WTC11 (cell line): ENCODE results near the gene CIDEC.
A peak's percentile ranks its signal among the peaks of the same experiment; 100 is the strongest.

Source experiments
- ETV6 ChIP-seq: sonication (generic); formaldehyde crosslinking; IDR thresholded peaks from 2 replicates; pipeline ENCODE4 v1.8.1; 2022; ENCODE audit warnings: mild to moderate bottlenecking, missing genetic modification reagents
- IRF2 ChIP-seq: sonication (generic); formaldehyde crosslinking; IDR thresholded peaks from 2 replicates; pipeline ENCODE4 v1.8.0; 2022; ENCODE audit warnings: low read depth, missing genetic modification reagents, borderline replicate concordance
- NR3C1 ChIP-seq: sonication (generic); formaldehyde crosslinking; conservative IDR thresholded peaks from 2 replicates; pipeline ENCODE4 v1.8.1; 2023; ENCODE audit warnings: low read depth, mild to moderate bottlenecking, missing genetic modification reagents
- SP1 ChIP-seq: sonication (generic); formaldehyde crosslinking; conservative IDR thresholded peaks from 2 replicates; pipeline ENCODE4 v1.8.1; 2022; ENCODE audit warnings: missing genetic modification reagents
- TCF7 ChIP-seq: sonication (generic); formaldehyde crosslinking; IDR thresholded peaks from 2 replicates; pipeline ENCODE4 v1.8.0; 2022; ENCODE audit warnings: mild to moderate bottlenecking, low read depth, missing genetic modification reagents, moderate library complexity
- TEAD4 ChIP-seq: sonication (generic); formaldehyde crosslinking; IDR thresholded peaks from 2 replicates; pipeline ENCODE4 v1.8.0; 2022; ENCODE audit warnings: mild to moderate bottlenecking, missing genetic modification reagents
- ZNF232 ChIP-seq: sonication (generic); formaldehyde crosslinking; IDR thresholded peaks from 2 replicates; pipeline ENCODE4 v1.8.0; 2022; ENCODE audit warnings: mild to moderate bottlenecking, missing genetic modification reagents
- ZNF263 ChIP-seq: sonication (generic); formaldehyde crosslinking; IDR thresholded peaks from 2 replicates; pipeline ENCODE4 v1.8.1; 2022; ENCODE audit warnings: low read depth, mild to moderate bottlenecking, moderate library complexity, missing genetic modification reagents
- TF ChIP-seq, protein P1 (sequence below): fragments of 200-600 bp; IDR thresholded peaks from 2 replicates; pipeline ENCODE4 v1.8.0; 2022; ENCODE audit warnings: antibody characterized with exemption
- TF ChIP-seq, protein P2 (sequence below): sonication (generic); formaldehyde crosslinking; IDR thresholded peaks from 2 replicates; pipeline ENCODE4 v1.8.0; 2022; ENCODE audit warnings: mild to moderate bottlenecking, missing genetic modification reagents

DNA sequence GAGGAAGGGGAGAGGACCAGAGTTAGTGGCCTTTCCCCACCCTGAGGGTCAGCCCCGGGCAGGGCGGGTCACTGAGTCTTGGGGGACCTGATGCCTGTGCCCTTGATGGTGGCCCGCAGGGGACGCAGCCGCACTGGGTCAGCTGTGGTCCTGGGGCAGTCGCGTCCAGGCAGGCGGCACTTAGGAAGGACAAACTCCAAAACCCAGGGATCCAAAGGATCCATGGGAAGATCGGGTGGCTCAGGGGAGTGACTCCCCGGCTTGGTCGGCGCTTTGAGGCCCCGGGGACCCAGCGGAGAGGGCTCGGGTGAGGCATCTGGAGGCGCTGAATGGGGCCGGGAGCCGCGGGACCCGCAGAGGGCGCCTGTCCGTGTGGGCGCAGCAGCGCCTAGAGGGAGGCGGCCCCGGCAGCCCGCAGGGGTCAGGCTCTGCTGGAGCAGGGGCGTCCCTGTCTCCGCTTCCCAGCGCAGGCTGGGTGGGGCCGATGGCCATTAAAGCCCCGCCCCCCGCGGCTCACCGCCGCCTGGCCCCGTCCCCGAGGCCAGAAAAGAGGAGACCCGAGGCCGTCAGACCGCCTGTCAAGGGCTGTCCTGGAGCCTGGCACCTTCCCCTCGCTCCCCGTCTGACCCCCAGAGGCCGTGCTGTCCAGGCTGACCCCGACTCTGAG, 17.5 kb downstream of the CIDEC start:
- no peak for TF ChIP-seq ZNF263
- TF ChIP-seq TEAD4 (CRISPR knock-in tag) = no peak
- no peak for TF ChIP-seq TCF7 (CRISPR knock-in tag)
- TF ChIP-seq, protein P1, sequence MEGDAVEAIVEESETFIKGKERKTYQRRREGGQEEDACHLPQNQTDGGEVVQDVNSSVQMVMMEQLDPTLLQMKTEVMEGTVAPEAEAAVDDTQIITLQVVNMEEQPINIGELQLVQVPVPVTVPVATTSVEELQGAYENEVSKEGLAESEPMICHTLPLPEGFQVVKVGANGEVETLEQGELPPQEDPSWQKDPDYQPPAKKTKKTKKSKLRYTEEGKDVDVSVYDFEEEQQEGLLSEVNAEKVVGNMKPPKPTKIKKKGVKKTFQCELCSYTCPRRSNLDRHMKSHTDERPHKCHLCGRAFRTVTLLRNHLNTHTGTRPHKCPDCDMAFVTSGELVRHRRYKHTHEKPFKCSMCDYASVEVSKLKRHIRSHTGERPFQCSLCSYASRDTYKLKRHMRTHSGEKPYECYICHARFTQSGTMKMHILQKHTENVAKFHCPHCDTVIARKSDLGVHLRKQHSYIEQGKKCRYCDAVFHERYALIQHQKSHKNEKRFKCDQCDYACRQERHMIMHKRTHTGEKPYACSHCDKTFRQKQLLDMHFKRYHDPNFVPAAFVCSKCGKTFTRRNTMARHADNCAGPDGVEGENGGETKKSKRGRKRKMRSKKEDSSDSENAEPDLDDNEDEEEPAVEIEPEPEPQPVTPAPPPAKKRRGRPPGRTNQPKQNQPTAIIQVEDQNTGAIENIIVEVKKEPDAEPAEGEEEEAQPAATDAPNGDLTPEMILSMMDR = no peak
- TF ChIP-seq NR3C1 = no peak
- TF ChIP-seq, protein P2, sequence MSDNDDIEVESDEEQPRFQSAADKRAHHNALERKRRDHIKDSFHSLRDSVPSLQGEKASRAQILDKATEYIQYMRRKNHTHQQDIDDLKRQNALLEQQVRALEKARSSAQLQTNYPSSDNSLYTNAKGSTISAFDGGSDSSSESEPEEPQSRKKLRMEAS = no peak
- no peak for TF ChIP-seq IRF2 (CRISPR knock-in tag)
- TF ChIP-seq SP1 (CRISPR knock-in tag) = no peak; the same call in 1 of the 2 replicates
- TF ChIP-seq ZNF232 (CRISPR knock-in tag) = no peak
- TF ChIP-seq ETV6 = 0 out of 2 replicates have a peak, but pooled peaks have one; percentile 38
